Progenitor cell of endocrine pancreas (in vitro differentiated cells): ENCODE measurements around the gene SEC31A. TPM values are rescaled to one million over a fixed set of nuclear protein-coding genes. Genes with fewer than 3 reads are reported as not detected.

Source experiments
- DNase-seq: peaks from one replicate; pipeline ENCODE4 v3.0.0; 2021; ENCODE audit warnings: low spot score; ENCODE audit not compliant: unreplicated experiment
- H3K27ac Mint-ChIP-seq: 2 replicates; pipeline ENCODE4 v1.8.0; 2021; ENCODE audit warnings: mild to moderate bottlenecking, moderate library complexity, mixed read lengths
- H3K27me3 Mint-ChIP-seq: 2 replicates; pipeline ENCODE4 v1.8.0; 2021; ENCODE audit warnings: mixed read lengths
- H3K36me3 Mint-ChIP-seq: 2 replicates; pipeline ENCODE4 v1.8.0; 2022; ENCODE audit warnings: mixed read lengths; ENCODE audit not compliant: insufficient read depth
- H3K4me1 Mint-ChIP-seq: 2 replicates; pipeline ENCODE4 v1.8.0; 2021; ENCODE audit warnings: low read depth, mixed read lengths
- H3K4me3 Mint-ChIP-seq: 2 replicates; pipeline ENCODE4 v1.8.0; 2021; ENCODE audit warnings: low read depth, mild to moderate bottlenecking, moderate library complexity, mixed read lengths
- H3K9me3 Mint-ChIP-seq: 2 replicates; pipeline ENCODE4 v1.8.0; 2021; ENCODE audit warnings: low read depth, mixed read lengths
- total RNA-seq: library from RNA; stranded (reverse); gene quantifications from 2 replicates; pipeline ENCODE4 v1.2.1, GENCODE V29; 2021
- TF ChIP-seq, protein P1 (sequence below): fragments of 200-600 bp; sonication (generic); IDR thresholded peaks from one replicate; pipeline ENCODE4 v1.5.0; 2021; ENCODE audit warnings: antibody characterized with exemption, mild to moderate bottlenecking; ENCODE audit not compliant: unreplicated experiment

SEC31A gene
- total RNA-seq, 1 donor from 2014 or later = 250 TPM

DNA sequence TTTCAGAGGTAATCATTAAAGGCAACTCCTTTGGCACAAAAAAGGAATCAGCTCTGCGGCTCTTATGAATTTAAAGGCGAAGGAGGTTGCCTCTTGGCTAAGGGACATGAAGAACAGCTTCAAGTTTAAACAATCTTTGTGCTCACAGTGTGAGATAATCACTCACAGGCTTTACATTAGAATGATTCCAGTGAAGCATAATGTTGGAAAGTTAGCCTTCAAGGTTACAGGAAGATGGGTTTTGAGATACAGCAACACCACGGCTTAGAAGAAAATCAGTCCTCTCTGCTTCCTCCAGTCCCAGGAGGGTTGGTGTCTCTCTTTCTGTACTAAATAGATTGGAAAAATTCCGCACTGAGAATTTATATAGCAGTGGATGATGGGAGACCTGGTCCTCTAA lies 80.8 kb downstream of the SEC31A start:
- Mint-ChIP-seq H3K27ac (no peak overlapping the region), H3K9me3 (no peaks in the 10 kb centered on the region), H3K27me3 (no peaks in the 10 kb centered on the region), H3K36me3 (no peaks in the 10 kb centered on the region), H3K4me1 (peaks cover 27% of the 10 kb centered on the region), H3K4me3 (no peak overlapping the region)
- no peak for DNase-seq
- TF ChIP-seq, protein P1, sequence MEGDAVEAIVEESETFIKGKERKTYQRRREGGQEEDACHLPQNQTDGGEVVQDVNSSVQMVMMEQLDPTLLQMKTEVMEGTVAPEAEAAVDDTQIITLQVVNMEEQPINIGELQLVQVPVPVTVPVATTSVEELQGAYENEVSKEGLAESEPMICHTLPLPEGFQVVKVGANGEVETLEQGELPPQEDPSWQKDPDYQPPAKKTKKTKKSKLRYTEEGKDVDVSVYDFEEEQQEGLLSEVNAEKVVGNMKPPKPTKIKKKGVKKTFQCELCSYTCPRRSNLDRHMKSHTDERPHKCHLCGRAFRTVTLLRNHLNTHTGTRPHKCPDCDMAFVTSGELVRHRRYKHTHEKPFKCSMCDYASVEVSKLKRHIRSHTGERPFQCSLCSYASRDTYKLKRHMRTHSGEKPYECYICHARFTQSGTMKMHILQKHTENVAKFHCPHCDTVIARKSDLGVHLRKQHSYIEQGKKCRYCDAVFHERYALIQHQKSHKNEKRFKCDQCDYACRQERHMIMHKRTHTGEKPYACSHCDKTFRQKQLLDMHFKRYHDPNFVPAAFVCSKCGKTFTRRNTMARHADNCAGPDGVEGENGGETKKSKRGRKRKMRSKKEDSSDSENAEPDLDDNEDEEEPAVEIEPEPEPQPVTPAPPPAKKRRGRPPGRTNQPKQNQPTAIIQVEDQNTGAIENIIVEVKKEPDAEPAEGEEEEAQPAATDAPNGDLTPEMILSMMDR = no peak

DNA sequence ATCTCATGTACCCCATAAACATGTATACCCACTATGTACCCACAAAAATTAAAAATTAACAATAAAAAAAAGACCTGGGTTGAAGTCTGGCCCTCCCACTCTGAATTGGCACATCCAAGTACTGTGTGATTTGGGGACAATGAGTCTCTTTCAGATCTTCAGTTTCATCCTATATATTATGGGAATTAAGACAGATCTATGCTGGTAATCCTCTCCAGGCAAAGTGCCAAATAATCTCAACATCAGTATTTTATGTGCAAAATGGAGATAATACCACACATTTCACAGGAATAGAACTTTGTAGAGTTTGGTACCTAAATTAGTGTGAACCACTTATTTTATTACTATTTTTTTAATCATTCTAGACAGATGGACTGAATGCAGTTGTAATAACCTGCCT lies 81.3 kb downstream of the SEC31A start:
- H3K4me1 Mint-ChIP-seq = peaks cover 27% of the 10 kb centered on the region
- no peaks in the 10 kb centered on the region for H3K27me3 Mint-ChIP-seq
- TF ChIP-seq, protein P1 = no peak
- no peaks in the 10 kb centered on the region for H3K36me3 Mint-ChIP-seq
- H3K4me3 Mint-ChIP-seq = no peak overlapping the region
- H3K9me3 Mint-ChIP-seq = no peaks in the 10 kb centered on the region
- H3K27ac Mint-ChIP-seq = no peak overlapping the region
- no peak for DNase-seq

DNA sequence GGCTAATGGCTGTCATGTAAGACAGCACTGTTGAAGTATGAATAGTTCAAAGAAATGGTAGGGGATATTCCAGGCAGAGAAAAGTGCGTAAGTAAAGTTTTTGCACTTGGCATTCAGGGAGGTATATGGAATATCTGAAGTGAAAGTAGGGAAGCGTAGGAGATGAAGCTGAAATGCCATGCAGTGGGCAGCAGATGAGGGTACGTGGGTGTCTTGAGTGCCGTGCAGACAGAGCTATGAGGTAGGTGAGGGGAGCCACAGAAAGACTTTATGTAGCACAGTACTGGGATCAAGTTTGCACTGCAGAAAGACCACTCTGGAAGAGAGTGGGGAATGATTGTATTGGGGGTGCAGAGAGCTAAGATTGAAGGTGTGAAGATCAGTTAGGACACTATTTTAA lies 87.2 kb downstream of the SEC31A start:
- no peak for DNase-seq
- no peak overlapping the region for H3K27ac Mint-ChIP-seq
- no peak overlapping the region for H3K4me3 Mint-ChIP-seq
- H3K36me3 Mint-ChIP-seq = no peaks in the 10 kb centered on the region
- TF ChIP-seq, protein P1 = no peak
- H3K4me1 Mint-ChIP-seq = peaks cover 3% of the 10 kb centered on the region
- peaks cover 36% of the 10 kb centered on the region for H3K27me3 Mint-ChIP-seq
- H3K9me3 Mint-ChIP-seq = no peaks in the 10 kb centered on the region

DNA sequence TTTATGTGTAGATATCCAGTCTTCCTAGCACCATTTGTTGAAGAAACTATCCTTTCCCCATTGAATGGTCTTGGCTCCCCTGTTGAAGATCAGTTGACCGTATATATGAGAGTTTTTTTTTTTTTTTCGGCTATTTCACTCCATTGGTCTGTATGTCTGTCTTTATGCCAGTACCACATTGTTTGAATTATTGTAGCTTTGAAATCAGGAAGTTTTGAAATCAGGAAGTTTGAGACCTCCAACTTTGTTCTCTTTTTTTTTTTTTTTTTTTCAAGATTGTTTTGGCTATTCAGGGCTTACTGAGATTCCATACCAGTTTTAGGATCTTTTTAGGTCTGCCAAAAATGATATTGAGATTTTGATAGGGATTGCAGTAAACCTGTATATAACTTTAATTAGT lies 88.0 kb downstream of the SEC31A start:
- Mint-ChIP-seq H3K27ac (no peak overlapping the region), H3K4me1 (peaks cover 2% of the 10 kb centered on the region), H3K36me3 (no peaks in the 10 kb centered on the region), H3K27me3 (peaks cover 36% of the 10 kb centered on the region), H3K9me3 (no peaks in the 10 kb centered on the region), H3K4me3 (no peak overlapping the region)
- DNase-seq = no peak
- TF ChIP-seq, protein P1 = no peak

DNA sequence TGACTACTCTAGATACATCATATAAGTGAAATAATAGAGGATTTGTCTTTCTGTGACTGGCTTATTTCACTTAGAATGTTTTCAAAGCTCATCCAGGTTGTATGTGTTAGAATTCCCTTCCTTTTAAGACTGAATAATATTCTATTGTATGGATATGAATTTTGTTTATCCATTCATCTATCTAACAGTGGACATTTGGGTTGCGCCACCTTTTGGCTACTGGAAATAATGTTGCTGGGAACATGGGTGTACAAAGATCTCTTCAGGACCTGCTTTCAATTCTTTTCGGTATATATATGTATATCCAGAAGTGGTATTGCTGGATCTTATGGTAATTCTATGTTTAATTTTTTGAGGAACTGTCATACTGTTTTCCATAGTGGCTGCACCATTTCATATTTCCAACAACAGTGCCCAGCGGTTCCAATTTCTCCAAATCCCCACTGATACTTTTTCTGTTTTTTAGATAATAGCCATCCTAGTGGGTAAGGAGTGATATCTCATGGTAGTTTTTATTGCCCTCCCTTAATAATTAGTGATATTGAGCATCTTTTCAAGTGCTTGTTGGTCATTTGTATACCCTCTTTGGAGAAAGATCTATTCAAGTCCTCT lies 88.9 kb downstream of the SEC31A start:
- Mint-ChIP-seq H3K9me3 (no peaks in the 10 kb centered on the region), H3K4me1 (peaks cover 9% of the 10 kb centered on the region), H3K36me3 (no peaks in the 10 kb centered on the region), H3K27me3 (peaks cover 43% of the 10 kb centered on the region), H3K27ac (no peak overlapping the region), H3K4me3 (no peak overlapping the region)
- TF ChIP-seq, protein P1 = peak; percentile 32
- no peak for DNase-seq
